Upper lobe of left lung (tissue), 4 donors: Measurements from ENCODE around the gene KDM4B.

ENCODE experiments used
- POLR2A ChIP-seq, 4 donors: fragments of 450-650 bp; IDR thresholded peaks; one replicate each; pipeline ENCODE4 v1.5.1; 2016 to 2017; ENCODE audit warnings: antibody characterized with exemption in 4 of 4, mild to moderate bottlenecking in 2 of 4
- POLR2AphosphoS5 ChIP-seq, 2 donors: sonication (generic); formaldehyde crosslinking; IDR thresholded peaks; one replicate each; pipeline ENCODE4 v1.5.1; 2017; ENCODE audit warnings: antibody characterized with exemption in 2 of 2
- TF ChIP-seq, protein P1 (sequence below), 6 experiments: fragments of 450-650 bp in 4 of 6; fragments of 200-600 bp in 2 of 6; sonication (generic) in 2 of 6; IDR thresholded peaks; one replicate each; pipeline ENCODE4 v1.5.1; 2016 to 2019; ENCODE audit warnings: antibody characterized with exemption in 6 of 6

DNA sequence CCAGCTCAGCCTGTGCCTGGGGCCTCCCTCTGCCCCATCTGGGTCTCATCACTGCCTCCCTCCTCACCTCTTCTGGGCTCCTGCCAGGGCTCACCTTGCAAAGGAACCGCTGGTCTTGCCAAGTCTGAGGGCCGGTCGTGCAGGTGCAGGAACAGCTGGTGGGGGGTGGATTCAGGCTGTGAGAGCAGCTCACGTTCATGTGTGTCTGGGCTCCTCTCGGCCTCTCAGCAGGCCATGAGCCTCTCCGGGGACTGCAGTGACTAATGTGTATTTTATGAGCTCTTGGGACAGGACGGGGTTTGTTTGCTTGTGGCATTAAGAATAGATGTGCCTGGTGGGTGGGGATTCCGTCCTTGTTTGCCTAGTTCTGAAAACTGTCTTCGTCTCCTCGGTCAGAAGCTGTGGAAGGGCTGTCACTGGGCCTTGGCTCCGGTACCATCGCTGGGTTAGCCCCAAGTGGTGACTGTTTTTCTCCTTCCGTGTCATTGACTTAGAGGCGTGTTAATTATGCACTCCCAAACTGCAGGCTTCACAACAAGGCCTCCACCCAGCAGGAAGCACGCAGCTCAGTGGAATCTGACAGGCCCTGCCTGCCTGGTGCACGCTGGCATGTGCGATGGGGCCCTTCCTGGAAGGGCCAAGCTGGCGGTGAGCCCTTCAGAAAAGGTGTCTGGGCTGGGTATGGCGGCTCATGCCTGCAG, 77.6 kb downstream of the KDM4B start:
- TF ChIP-seq, protein P1, sequence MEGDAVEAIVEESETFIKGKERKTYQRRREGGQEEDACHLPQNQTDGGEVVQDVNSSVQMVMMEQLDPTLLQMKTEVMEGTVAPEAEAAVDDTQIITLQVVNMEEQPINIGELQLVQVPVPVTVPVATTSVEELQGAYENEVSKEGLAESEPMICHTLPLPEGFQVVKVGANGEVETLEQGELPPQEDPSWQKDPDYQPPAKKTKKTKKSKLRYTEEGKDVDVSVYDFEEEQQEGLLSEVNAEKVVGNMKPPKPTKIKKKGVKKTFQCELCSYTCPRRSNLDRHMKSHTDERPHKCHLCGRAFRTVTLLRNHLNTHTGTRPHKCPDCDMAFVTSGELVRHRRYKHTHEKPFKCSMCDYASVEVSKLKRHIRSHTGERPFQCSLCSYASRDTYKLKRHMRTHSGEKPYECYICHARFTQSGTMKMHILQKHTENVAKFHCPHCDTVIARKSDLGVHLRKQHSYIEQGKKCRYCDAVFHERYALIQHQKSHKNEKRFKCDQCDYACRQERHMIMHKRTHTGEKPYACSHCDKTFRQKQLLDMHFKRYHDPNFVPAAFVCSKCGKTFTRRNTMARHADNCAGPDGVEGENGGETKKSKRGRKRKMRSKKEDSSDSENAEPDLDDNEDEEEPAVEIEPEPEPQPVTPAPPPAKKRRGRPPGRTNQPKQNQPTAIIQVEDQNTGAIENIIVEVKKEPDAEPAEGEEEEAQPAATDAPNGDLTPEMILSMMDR (IDR thresholded peaks at IDR 0.05), result no peak
- TF ChIP-seq POLR2AphosphoS5 (IDR thresholded peaks at IDR 0.05), result no peak
- no peak for TF ChIP-seq POLR2A (IDR thresholded peaks at IDR 0.05)
